ENCODE measurements around the gene OMA1.

- TF ChIP-seq CTCF (IDR thresholded peaks at IDR 0.05; ENCODE audit: poor library complexity, severe bottlenecking) (no peak), RAD21 (conservative IDR thresholded peaks at IDR 0.05) (no peak), EP300 (conservative IDR thresholded peaks at IDR 0.05; ENCODE audit: poor library complexity, severe bottlenecking) (no peak), SMC3 (conservative IDR thresholded peaks at IDR 0.05; ENCODE audit: poor library complexity) (no peak), POLR2AphosphoS5 (IDR thresholded peaks at IDR 0.05) (no peak), EZH2 (IDR thresholded peaks at IDR 0.05; ENCODE audit: borderline replicate concordance, insufficient read depth, low read length, poor library complexity, severe bottlenecking) (no peak), MXI1 (conservative IDR thresholded peaks at IDR 0.05; ENCODE audit: poor library complexity, severe bottlenecking) (no peak), REST (IDR thresholded peaks at IDR 0.05; ENCODE audit: borderline replicate concordance) (no peak), TAF1 (IDR thresholded peaks at IDR 0.05; ENCODE audit: low read depth) (no peak)
These were observed 21.8 kb upstream of the OMA1 start for GRCh38 chr1:58568271-58568860.

All from neural cell (in vitro differentiated cells).